ENCODE results near the gene SPTBN4.

DNA sequence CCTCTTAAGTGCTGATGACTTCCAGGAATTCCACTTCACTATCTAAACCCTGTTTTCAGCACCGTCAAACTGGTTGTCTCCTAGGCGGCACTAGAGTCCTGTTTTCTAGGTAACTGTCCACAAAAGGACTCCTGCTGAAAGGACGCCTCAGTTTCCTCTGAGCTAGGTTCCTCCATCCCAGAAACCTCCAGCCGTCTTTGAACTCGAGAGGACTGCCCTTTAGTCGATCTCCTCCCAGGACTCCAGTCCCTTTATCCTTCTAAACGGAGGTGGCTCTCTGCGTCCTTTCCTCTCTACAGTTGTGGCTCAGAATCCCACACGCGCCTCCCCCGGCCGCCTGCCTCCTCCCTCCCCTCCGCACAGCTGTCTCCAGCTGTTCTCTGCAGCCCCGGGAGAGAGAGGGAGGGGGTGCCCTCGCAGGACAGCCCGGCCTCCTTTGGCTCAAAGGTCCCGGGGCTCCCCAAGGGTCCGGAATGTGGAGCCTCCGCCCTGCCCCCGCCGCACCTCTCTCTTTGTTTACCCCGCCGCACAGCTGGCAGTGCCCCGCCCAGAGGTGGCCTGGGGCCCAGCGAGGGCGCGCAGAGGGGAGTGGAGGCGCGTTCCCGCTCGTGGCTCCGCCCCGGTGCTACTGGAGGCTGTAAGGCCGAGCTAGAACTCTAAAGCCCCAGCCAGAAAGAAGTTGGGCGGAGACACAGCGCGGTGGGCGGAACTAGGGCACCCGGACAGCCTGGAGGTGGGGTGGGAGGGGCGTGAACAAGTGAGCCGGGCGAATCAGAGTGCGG, 136.8 kb downstream of the SPTBN4 start:
- TF ChIP-seq, protein P1, sequence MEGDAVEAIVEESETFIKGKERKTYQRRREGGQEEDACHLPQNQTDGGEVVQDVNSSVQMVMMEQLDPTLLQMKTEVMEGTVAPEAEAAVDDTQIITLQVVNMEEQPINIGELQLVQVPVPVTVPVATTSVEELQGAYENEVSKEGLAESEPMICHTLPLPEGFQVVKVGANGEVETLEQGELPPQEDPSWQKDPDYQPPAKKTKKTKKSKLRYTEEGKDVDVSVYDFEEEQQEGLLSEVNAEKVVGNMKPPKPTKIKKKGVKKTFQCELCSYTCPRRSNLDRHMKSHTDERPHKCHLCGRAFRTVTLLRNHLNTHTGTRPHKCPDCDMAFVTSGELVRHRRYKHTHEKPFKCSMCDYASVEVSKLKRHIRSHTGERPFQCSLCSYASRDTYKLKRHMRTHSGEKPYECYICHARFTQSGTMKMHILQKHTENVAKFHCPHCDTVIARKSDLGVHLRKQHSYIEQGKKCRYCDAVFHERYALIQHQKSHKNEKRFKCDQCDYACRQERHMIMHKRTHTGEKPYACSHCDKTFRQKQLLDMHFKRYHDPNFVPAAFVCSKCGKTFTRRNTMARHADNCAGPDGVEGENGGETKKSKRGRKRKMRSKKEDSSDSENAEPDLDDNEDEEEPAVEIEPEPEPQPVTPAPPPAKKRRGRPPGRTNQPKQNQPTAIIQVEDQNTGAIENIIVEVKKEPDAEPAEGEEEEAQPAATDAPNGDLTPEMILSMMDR (IDR thresholded peaks at IDR 0.05; ENCODE audit: low read length), result no peak
- TF ChIP-seq EZH2 (optimal IDR thresholded peaks at IDR 0.05; ENCODE audit: low read depth, low read length), result no peak
- no peak for TF ChIP-seq EZH2phosphoT487 (IDR thresholded peaks at IDR 0.05; ENCODE audit: low read length)

Measured in MM.1S (cell line).